Activated naive CD4-positive, alpha-beta T cell treated with anti-CD3 and anti-CD28 coated beads, Interleukin-2, amount 50 U/mL, for 24 hours (primary cell): ENCODE measurements around the gene ERBB3.
"Not testable (repeated sequence)": the region's sequence is repeated elsewhere in the genome, so short reads cannot be mapped to it uniquely, and the experiment has no call there.

Experiments used
- H3K27ac Mint-ChIP-seq: one replicate; pipeline ENCODE4 v1.8.0; 2021; ENCODE audit warnings: mild to moderate bottlenecking, mixed read lengths
- H3K27me3 Mint-ChIP-seq: one replicate; pipeline ENCODE4 v1.8.0; 2021; ENCODE audit warnings: mixed read lengths
- H3K36me3 Mint-ChIP-seq: one replicate; pipeline ENCODE4 v1.8.0; 2021; ENCODE audit warnings: mixed read lengths
- H3K4me1 Mint-ChIP-seq: one replicate; pipeline ENCODE4 v1.8.0; 2021; ENCODE audit warnings: mixed read lengths
- H3K4me3 Mint-ChIP-seq: one replicate; pipeline ENCODE4 v1.8.0; 2021; ENCODE audit warnings: mild to moderate bottlenecking, mixed read lengths
- H3K9me3 Mint-ChIP-seq: one replicate; pipeline ENCODE4 v1.8.0; 2021; ENCODE audit warnings: mixed read lengths

The ERBB3 gene

DNA sequence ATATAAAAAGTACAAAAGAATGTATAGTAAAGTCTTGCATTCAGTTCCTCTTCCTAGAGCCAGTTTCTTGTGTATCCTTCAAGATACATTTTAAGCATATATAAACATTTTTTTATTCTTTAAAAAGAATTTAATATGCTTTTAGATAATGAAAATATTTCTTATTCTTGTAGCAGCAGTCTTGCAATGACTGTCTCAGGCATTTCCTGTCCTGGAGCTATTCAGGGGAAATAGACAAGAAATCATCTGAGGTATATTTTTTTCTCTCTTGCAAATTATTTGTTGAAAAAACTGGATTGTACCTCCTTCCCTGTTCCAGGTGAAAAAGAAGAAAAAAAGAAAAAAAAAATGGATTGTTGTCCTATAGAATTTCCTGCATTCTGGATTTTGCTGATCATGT lies 17.0 kb upstream of the ERBB3 start:
- Mint-ChIP-seq H3K27ac (no peak overlapping the region), H3K36me3 (peaks cover 2% of the 10 kb centered on the region), H3K4me1 (no peaks in the 10 kb centered on the region), H3K4me3 (no peak overlapping the region), H3K9me3 (no peaks in the 10 kb centered on the region), H3K27me3 (no peaks in the 10 kb centered on the region)

DNA sequence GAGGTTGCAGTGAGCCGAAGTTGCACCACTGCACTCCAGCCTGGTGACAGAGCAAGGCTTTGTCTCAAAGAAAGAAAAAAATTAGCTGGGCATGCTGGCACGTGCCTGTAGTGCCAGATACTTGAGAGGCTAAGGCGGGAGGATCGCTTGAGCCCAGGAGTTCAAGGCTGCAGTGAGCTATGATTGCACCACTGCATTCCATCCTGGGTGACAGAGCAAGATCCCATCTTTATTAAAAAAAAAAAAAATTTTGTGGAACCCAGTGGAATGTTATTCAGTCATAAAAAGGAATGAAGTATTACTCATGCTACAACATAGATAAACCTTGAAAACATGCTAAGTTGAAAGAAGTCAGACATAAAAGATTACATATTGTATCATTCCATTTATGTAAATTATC lies 8.3 kb upstream of the ERBB3 start:
- H3K27ac Mint-ChIP-seq = no peak overlapping the region
- no peaks in the 10 kb centered on the region for H3K36me3 Mint-ChIP-seq
- no peak overlapping the region for H3K4me3 Mint-ChIP-seq
- no peaks in the 10 kb centered on the region for H3K27me3 Mint-ChIP-seq
- H3K9me3 Mint-ChIP-seq = no peaks in the 10 kb centered on the region
- H3K4me1 Mint-ChIP-seq = no peaks in the 10 kb centered on the region

DNA sequence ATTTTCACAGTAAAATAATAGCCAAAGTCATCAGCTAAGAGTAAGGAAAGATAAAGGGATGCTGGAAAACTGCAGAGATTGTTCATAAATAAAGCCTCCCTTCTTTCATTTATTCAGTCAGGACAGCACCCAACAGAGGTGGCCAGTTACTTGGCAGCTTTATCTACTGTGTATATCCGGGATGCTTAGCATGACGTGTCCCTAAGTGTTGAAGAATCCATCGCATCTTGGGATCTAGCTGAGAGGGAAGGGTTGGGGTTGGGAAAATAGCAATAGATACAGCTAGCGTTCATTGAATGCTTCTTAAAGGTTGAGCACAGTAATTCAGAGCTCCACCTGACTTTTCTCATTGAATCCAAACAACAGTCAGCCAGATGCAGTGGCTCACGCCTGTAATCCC lies 5.6 kb upstream of the ERBB3 start:
- Mint-ChIP-seq H3K4me3 (no peak overlapping the region), H3K27ac (no peak overlapping the region), H3K4me1 (no peaks in the 10 kb centered on the region), H3K36me3 (no peaks in the 10 kb centered on the region), H3K9me3 (no peaks in the 10 kb centered on the region), H3K27me3 (no peaks in the 10 kb centered on the region)

DNA sequence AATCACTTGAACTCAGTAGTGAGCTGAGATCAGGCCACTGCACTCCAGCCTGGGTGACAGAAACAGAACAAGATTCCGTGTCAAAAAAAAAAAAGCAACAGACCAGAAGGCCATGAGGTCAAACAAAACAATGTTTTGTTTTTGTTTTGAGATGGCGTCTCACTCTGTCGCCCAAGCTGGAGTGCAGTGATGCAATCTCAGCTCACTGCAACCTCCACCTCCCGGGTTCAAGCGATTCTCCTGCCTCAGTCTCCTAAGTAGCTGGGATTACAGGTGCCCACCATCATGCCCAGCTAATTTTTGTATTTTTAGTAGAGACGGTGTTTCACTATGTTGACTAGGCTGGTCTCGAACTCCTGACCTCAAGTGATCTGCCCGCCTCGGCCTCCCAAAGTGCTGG lies 2.0 kb upstream of the ERBB3 start:
- not testable (repeated sequence) for H3K27ac Mint-ChIP-seq, H3K4me1 Mint-ChIP-seq, H3K36me3 Mint-ChIP-seq, H3K4me3 Mint-ChIP-seq, H3K9me3 Mint-ChIP-seq, H3K27me3 Mint-ChIP-seq

DNA sequence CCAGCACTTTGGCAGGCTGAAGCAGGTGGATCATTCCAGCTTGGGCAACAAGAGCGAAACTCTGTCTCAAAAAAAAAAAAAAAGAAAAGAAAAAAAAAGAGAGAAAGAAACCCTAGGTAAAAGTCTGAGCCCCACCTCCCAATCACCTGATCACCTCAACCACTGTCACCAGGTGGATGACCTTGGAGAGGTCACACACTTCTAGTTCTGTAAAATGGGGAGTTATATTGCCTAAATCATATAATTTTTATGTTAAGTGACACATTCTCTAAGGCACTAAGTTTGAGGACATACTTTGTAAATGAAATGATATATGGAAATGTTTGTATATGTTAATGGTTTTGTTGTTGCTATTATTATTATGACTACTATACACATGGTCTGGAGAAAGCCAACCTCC lies 1.5 kb upstream of the ERBB3 start:
- Mint-ChIP-seq H3K27me3 (no peaks in the 10 kb centered on the region), H3K27ac (no peak overlapping the region), H3K9me3 (no peaks in the 10 kb centered on the region), H3K36me3 (no peaks in the 10 kb centered on the region), H3K4me1 (peaks cover 6% of the 10 kb centered on the region), H3K4me3 (peak overlapping the region; percentile 83)

DNA sequence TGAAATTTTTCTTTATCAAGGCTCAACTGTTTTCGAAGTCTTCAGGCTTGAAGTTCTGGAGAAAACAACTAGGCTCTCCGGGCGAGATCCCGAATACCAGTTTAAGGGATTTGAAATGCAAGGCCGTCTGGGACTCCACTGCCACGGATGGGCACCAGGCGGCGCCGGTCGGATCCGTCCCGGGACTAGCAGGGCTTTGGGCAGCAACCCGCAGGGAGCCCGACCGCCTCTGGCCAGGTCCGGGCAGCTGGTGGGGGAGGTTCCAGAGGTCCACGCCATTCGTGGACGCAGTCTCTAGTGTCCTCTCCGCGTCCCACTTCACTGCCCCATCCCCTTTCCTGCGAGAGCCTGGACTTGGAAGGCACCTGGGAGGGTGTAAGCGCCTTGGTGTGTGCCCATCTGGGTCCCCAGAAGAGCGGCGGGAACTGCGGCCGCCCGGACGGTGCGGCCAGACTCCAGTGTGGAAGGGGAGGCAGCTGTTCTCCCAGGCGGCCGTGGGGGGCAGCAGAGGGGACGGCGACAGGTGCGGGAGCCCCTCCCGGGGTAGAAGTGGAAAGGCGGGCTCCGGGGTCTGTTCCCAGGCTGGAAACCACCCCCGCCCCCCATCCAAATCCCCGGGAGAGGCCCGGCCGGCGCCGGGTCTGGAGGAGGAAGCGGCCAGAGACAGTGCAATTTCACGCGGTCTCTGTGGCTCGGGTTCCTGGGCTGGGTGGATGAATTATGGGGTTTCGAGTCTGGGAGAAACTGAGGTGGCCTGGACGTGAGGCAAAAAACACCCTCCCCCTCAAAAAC lies 838 bp upstream of the ERBB3 start:
- Mint-ChIP-seq H3K36me3 (no peaks in the 10 kb centered on the region), H3K4me3 (peak overlapping the region; percentile 83), H3K27ac (no peak overlapping the region), H3K9me3 (no peaks in the 10 kb centered on the region), H3K27me3 (no peaks in the 10 kb centered on the region), H3K4me1 (peaks cover 6% of the 10 kb centered on the region)

DNA sequence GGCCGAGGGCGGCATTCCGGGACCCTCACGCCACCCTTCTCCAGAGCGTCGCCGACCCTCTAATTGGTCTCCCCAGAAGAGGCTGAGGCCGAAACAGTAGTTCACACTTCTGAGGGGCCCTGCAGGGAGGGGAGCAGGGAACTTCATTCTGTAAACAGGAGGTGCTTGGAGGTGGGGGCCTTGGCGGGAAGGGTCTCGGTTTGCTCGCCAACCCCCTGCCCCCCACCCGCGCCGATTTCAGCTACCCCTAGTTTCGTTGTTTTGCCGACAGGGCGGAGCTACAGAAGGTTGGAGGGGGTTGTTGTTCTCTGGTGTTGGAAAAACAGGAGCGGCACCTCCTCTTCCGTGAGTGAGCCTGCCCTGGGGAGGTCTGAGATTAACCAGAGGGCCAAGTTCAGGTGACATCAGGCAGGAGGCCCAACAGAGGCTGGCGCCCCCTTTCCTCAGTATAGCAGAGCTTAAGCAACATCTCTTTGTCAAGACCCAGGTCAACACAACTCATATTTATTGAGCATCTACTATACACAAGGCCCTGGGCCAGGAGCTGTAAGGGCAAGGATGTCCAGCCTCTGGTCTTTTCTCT lies 682 bp downstream of the ERBB3 start:
- H3K4me1 Mint-ChIP-seq = peaks cover 6% of the 10 kb centered on the region
- H3K27me3 Mint-ChIP-seq = no peaks in the 10 kb centered on the region
- H3K9me3 Mint-ChIP-seq = no peaks in the 10 kb centered on the region
- no peak overlapping the region for H3K27ac Mint-ChIP-seq
- H3K36me3 Mint-ChIP-seq = no peaks in the 10 kb centered on the region
- H3K4me3 Mint-ChIP-seq = peak overlapping the region; percentile 83

DNA sequence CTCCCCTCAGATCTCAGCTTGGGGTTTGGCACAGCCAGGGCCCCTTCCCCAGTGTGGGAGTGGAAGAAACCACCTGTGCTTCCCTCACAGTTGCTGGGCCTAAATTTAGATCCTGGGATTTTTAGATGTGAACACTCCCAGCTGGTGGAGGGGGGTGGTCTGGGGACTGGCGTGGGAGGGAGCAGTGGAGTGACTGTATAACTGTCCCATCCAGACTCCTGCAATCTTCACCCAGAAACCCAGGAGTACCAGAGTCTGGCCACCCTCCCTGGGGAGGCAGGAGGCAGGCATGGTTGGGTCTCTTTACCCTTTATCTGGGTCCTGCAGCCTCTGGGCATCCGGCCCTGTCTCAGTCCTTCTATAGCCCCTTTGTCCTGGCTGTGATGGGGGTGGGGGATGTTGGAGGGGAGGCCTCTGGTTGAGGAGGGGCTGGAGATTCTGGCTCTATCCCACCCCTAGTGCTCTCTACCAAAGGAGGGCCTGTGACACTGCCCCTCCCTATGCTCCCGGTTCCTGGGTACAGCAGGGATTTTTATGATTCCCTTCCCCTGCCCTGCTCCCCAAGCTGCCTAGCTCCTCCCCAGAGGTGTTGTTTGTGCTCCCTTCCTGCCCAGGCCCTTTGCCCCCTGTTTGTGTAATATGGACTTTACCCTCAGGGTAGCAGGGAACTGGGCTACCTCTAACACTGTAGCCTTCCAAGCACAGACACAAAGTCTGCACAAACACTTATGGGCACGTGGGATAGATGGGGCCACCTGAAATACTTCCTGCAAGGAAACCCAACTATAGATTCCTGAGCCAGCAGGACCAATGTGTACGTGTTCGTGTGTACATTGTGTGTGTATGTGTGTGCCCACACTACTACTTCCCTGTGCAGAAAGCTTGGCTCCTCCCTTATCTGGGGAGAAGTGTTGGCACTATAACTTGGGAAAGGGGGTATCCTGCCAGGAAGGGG lies 1.7 kb downstream of the ERBB3 start:
- Mint-ChIP-seq H3K4me1 (peaks cover 6% of the 10 kb centered on the region), H3K27me3 (no peaks in the 10 kb centered on the region), H3K36me3 (no peaks in the 10 kb centered on the region), H3K9me3 (no peaks in the 10 kb centered on the region), H3K27ac (peak overlapping the region; percentile 30), H3K4me3 (peak overlapping the region; percentile 23)

DNA sequence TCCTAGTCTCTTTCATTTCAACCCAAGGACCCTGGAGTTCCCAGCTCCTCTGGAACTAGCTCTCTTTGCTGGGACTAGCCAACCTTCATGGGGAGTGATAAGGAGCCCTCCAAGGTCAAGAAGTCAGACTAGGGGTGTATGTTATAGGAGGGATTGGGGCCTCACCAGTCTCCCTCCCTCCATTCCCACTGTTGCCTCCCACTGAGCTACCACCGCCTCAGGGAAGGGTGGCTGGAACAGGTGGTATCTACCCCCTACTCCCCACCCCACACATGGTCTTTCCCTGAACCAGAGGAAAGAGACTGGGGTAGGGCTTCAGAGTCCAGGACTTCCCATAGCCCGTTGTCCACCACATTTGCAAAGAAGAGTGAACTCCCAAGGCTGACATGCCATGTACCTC lies 2.4 kb downstream of the ERBB3 start:
- Mint-ChIP-seq H3K4me3 (no peak overlapping the region), H3K9me3 (no peaks in the 10 kb centered on the region), H3K36me3 (no peaks in the 10 kb centered on the region), H3K4me1 (peaks cover 6% of the 10 kb centered on the region), H3K27ac (no peak overlapping the region), H3K27me3 (no peaks in the 10 kb centered on the region)

DNA sequence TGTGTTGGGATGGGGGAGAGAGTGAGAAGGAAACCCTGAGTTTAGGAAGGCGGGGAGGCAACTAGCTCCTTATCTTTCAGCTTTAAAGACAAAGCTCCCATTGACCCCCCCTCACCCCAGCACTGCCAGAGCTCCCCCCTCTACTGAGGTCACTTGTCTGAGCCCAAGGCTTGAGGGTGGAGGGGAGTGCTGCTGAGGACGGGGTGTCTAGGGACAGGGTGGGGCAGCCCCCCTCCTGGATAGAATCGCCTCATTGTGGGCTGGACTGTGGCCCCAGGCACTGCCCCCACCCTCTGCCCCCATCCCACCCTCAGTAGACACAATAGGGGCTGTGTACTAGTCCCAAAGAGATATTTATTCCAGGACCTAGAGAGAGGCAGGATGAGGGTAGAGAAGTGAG lies 3.0 kb downstream of the ERBB3 start:
- no peaks in the 10 kb centered on the region for H3K36me3 Mint-ChIP-seq
- H3K27me3 Mint-ChIP-seq = no peaks in the 10 kb centered on the region
- no peaks in the 10 kb centered on the region for H3K9me3 Mint-ChIP-seq
- no peak overlapping the region for H3K27ac Mint-ChIP-seq
- H3K4me1 Mint-ChIP-seq = peaks cover 6% of the 10 kb centered on the region
- no peak overlapping the region for H3K4me3 Mint-ChIP-seq

DNA sequence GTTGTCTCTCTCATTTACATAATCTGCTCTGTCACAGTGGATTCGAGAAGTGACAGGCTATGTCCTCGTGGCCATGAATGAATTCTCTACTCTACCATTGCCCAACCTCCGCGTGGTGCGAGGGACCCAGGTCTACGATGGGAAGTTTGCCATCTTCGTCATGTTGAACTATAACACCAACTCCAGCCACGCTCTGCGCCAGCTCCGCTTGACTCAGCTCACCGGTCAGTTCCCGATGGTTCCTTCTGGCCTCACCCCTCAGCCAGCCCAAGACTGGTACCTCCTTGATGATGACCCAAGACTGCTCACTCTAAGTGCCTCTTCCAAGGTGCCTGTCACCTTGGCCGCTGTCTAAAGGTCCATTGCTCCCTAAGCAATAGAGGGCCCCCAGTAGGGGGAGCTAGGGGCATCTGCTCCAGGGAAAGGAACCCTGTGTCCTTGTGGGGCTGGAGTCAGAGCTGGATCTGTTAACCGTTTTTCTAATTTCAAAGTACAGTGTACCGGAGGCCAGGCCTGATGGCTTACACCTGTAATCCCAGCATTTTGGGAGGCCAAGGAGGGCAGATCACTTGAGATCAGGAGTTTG lies 5.1 kb downstream of the ERBB3 start:
- H3K4me1 Mint-ChIP-seq = peaks cover 6% of the 10 kb centered on the region
- no peaks in the 10 kb centered on the region for H3K36me3 Mint-ChIP-seq
- H3K27ac Mint-ChIP-seq = no peak overlapping the region
- no peaks in the 10 kb centered on the region for H3K9me3 Mint-ChIP-seq
- H3K27me3 Mint-ChIP-seq = no peaks in the 10 kb centered on the region
- H3K4me3 Mint-ChIP-seq = no peak overlapping the region

DNA sequence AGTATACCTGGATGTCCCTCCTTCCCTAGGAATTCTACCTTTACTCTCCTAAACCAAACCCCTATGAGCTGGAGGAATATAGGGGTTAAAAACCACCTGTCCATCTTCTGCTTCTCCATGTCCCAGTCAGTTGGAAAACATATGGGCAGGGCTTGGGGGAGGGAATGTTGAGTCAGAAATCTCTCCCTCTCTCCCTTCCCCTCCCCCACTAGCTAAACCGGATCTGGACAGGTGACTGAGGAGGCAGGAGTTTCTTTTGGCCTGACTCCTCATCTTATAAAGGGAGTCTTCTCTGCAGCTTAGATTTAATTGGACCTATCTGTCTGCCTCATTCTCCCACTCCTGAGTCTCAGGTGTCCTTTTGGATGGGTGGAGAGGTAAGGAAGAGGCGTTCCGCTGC lies 6.1 kb downstream of the ERBB3 start:
- peak overlapping the region; percentile 7 for H3K27ac Mint-ChIP-seq
- H3K36me3 Mint-ChIP-seq = no peaks in the 10 kb centered on the region
- H3K4me3 Mint-ChIP-seq = no peak overlapping the region
- no peaks in the 10 kb centered on the region for H3K9me3 Mint-ChIP-seq
- H3K4me1 Mint-ChIP-seq = peaks cover under 1% of the 10 kb centered on the region
- no peaks in the 10 kb centered on the region for H3K27me3 Mint-ChIP-seq

DNA sequence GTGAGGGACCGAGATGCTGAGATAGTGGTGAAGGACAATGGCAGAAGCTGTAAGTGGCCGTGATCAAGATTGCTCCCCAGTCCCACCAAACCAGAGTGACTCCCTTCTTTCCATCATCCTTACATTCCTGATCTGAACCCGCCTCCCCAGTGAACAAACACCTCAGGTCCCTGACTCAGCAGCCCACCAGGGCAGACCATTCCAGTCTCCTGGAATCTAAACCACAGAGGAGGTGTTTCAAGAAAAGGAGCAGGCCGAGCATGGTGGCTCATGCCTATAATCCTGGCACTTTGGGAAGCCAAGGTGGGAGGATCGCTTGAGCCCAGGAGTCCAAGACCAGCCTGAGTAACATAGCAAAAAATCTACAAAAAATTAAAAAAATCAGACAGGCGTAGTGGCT lies 6.6 kb downstream of the ERBB3 start:
- Mint-ChIP-seq H3K9me3 (no peaks in the 10 kb centered on the region), H3K36me3 (no peaks in the 10 kb centered on the region), H3K4me3 (no peak overlapping the region), H3K27me3 (no peaks in the 10 kb centered on the region), H3K27ac (peak overlapping the region; percentile 7), H3K4me1 (no peaks in the 10 kb centered on the region)

DNA sequence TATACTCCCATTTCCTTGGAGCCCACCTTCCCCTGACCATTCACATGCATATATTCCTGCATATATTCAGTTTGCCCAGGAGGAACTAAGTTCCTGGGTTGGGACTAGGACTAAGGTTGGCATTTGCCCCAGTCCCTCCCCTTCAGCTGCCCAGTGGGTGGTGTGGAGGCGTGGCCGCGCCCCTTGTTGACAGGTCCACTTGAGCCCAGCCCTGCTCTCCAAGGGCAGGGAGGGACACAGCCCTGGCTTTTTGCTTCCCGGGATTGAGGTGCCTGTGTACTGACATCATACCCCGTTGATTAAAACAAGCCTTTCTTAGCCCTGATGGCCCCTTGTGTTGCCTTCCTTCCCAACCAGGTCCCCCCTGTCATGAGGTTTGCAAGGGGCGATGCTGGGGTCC lies 7.3 kb downstream of the ERBB3 start:
- Mint-ChIP-seq H3K27ac (no peak overlapping the region), H3K4me1 (no peaks in the 10 kb centered on the region), H3K4me3 (no peak overlapping the region), H3K36me3 (no peaks in the 10 kb centered on the region), H3K27me3 (no peaks in the 10 kb centered on the region), H3K9me3 (no peaks in the 10 kb centered on the region)

DNA sequence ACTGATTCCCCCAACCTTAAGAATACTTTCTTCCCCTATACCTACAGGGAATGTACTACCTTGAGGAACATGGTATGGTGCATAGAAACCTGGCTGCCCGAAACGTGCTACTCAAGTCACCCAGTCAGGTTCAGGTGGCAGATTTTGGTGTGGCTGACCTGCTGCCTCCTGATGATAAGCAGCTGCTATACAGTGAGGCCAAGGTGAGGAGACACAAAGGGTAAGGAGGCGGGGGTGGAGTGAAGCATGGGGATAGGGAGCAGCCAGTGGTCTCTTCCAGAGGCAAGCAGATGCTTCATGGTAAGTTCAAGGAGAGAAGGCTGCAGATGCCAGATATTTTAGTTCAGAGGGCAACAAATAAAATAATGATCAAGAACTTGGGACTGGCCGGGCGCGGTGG lies 17.8 kb downstream of the ERBB3 start:
- Mint-ChIP-seq H3K4me1 (peaks cover 26% of the 10 kb centered on the region), H3K9me3 (no peaks in the 10 kb centered on the region), H3K27me3 (no peaks in the 10 kb centered on the region), H3K27ac (no peak overlapping the region), H3K4me3 (no peak overlapping the region), H3K36me3 (peaks cover 1% of the 10 kb centered on the region)

DNA sequence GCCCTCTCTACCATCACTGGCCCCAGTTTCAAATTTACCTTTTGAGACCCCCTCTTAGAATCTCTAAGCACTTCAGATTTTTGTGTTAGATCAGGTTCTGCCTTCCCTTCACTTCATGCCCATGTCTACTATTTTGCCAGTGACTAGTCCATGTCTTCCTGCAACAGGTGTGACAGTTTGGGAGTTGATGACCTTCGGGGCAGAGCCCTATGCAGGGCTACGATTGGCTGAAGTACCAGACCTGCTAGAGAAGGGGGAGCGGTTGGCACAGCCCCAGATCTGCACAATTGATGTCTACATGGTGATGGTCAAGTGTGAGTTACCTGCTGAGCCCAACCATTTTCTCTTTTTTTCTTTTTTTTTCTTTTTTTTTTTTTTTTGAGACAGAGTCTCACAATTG lies 18.6 kb downstream of the ERBB3 start:
- Mint-ChIP-seq H3K4me3 (no peak overlapping the region), H3K27me3 (no peaks in the 10 kb centered on the region), H3K9me3 (no peaks in the 10 kb centered on the region), H3K27ac (no peak overlapping the region), H3K4me1 (peaks cover 35% of the 10 kb centered on the region), H3K36me3 (peaks cover 1% of the 10 kb centered on the region)
